Testis (tissue), 2 donors: ENCODE measurements around the gene PPM1F.

Experiments
- POLR2A ChIP-seq: fragments of 450-650 bp; IDR thresholded peaks from one replicate; pipeline ENCODE4 v1.6.1; 2017; ENCODE audit warnings: antibody characterized with exemption, mild to moderate bottlenecking, moderate library complexity
- TF ChIP-seq, protein P1 (sequence below), 3 experiments: fragments of 450-650 bp in 2 of 3; fragments of 200-600 bp in 1 of 3; sonication (generic) in 1 of 3; IDR thresholded peaks; one replicate each; pipeline ENCODE4 v1.5.1; 2016 to 2019; ENCODE audit warnings: antibody characterized with exemption in 3 of 3, mild to moderate bottlenecking in 2 of 3, moderate library complexity in 1 of 3

DNA sequence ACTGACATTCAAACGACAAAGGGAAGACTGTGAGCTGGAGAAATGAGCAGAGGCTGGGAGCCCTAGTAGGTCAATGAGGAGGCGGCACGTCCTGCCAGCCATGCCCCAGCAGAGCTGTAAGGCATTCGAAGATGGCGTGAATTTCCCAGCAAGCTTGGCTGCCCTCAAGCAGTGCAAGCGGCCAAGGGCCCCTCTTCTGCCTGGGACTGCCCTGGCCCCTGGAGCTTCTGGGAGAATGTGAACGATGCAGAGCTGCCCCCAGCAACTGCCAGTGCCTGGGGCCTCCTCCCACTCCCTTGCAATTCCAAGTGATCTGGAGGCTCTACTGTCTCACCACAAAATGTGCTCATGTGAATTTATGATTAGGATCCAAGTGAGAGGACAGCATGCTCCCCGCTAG, 4.3 kb downstream of the PPM1F start:
- TF ChIP-seq POLR2A = no peak
- TF ChIP-seq, protein P1, sequence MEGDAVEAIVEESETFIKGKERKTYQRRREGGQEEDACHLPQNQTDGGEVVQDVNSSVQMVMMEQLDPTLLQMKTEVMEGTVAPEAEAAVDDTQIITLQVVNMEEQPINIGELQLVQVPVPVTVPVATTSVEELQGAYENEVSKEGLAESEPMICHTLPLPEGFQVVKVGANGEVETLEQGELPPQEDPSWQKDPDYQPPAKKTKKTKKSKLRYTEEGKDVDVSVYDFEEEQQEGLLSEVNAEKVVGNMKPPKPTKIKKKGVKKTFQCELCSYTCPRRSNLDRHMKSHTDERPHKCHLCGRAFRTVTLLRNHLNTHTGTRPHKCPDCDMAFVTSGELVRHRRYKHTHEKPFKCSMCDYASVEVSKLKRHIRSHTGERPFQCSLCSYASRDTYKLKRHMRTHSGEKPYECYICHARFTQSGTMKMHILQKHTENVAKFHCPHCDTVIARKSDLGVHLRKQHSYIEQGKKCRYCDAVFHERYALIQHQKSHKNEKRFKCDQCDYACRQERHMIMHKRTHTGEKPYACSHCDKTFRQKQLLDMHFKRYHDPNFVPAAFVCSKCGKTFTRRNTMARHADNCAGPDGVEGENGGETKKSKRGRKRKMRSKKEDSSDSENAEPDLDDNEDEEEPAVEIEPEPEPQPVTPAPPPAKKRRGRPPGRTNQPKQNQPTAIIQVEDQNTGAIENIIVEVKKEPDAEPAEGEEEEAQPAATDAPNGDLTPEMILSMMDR (IDR thresholded peaks at IDR 0.05) = no peak
